Fibroblast of lung (primary cell): ENCODE measurements around the gene TPX2. TPM values are rescaled to one million over a fixed set of nuclear protein-coding genes. Genes with fewer than 3 reads are reported as not detected.

ENCODE experiments used
- DNase-seq, 2 donors: peaks; one replicate each; pipeline versions ENCODE4 v3.0.0 to v3.0.0-alpha.2; 2010; ENCODE audit warnings: low read depth in 2 of 2
- H2AFZ ChIP-seq: 2 replicates; pipeline ENCODE4 v1.5.1; 2012; ENCODE audit warnings: low read length, control low read depth, inconsistent platforms
- H3K27ac ChIP-seq: 2 replicates; pipeline ENCODE4 v1.5.1; 2011; ENCODE audit warnings: low read length, control low read depth; ENCODE audit not compliant: insufficient read depth
- H3K27me3 ChIP-seq: 2 replicates; pipeline ENCODE4 v1.5.1; 2011; ENCODE audit warnings: mild to moderate bottlenecking, low read length; ENCODE audit not compliant: control insufficient read depth, insufficient read depth
- H3K36me3 ChIP-seq: 2 replicates; pipeline ENCODE4 v1.5.1; 2011; ENCODE audit warnings: low read length; ENCODE audit not compliant: control insufficient read depth, insufficient read depth
- H3K4me1 ChIP-seq: 2 replicates; pipeline ENCODE4 v1.5.1; 2011; ENCODE audit warnings: low read length; ENCODE audit not compliant: control insufficient read depth, insufficient read depth; ENCODE audit errors: extremely low read depth
- H3K4me2 ChIP-seq: 2 replicates; pipeline ENCODE4 v1.5.1; 2011; ENCODE audit warnings: low read length, control low read depth; ENCODE audit not compliant: insufficient read depth; ENCODE audit errors: extremely low read depth
- H3K4me3 ChIP-seq, 4 experiments: fragments of 200-600 bp in 1 of 4; sonication (generic) in 1 of 4; replicated peaks in 1 of 4; 2 replicates each; pipeline ENCODE4 v1.5.1; 2011 to 2016; ENCODE audit warnings: low read length in 4 of 4, low read depth in 3 of 4, mild to moderate bottlenecking in 3 of 4, control low read depth in 2 of 4, inconsistent platforms in 1 of 4, mixed read lengths in 1 of 4; ENCODE audit not compliant: insufficient read depth in 1 of 4; ENCODE audit errors: control extremely low read depth in 1 of 4
- H3K79me2 ChIP-seq: 2 replicates; pipeline ENCODE4 v1.5.1; 2012; ENCODE audit warnings: mild to moderate bottlenecking, low read length, inconsistent platforms; ENCODE audit not compliant: control insufficient read depth, insufficient read depth
- H3K9ac ChIP-seq: 2 replicates; pipeline ENCODE4 v1.5.1; 2011; ENCODE audit warnings: mild to moderate bottlenecking, low read length, control low read depth; ENCODE audit not compliant: insufficient read depth
- H3K9me3 ChIP-seq: 2 replicates; pipeline ENCODE4 v1.5.1; 2012; ENCODE audit warnings: low read depth, low read length; ENCODE audit not compliant: control insufficient read depth, insufficient read depth
- H4K20me1 ChIP-seq: 2 replicates; pipeline ENCODE4 v1.5.1; 2011; ENCODE audit warnings: low read length; ENCODE audit not compliant: control insufficient read depth, insufficient read depth; ENCODE audit errors: extremely low read depth
- EZH2 ChIP-seq: IDR thresholded peaks from 2 replicates; pipeline ENCODE4 v1.5.1; 2012; ENCODE audit warnings: low read length, control low read depth, mild to moderate bottlenecking; ENCODE audit errors: missing control alignments
- polyA plus RNA-seq, 2 donors: library from polyadenylated mRNA; depleted of rRNA in 1 of 2; stranded (reverse) in 1 of 2; unstranded in 1 of 2; fragments of >200 nt; gene quantifications; 2 replicates each; pipeline ENCODE4 v1.2.1, GENCODE V29; 2011 to 2012; ENCODE audit warnings: missing spikeins in 1 of 2
- total RNA-seq: library from RNA; depleted of rRNA; stranded (reverse); fragments of >200 nt; gene quantifications from 2 replicates; pipeline ENCODE4 v1.2.1, GENCODE V29; 2014
- TF ChIP-seq, protein P1 (sequence below), 2 donors: IDR thresholded peaks in 1 of 2; conservative IDR thresholded peaks in 1 of 2; 1 replicate in 1 of 2; 2 replicates in 1 of 2; pipeline ENCODE4 v1.5.1; 2011 to 2012; ENCODE audit warnings: low read length in 2 of 2, control low read depth in 1 of 2, inconsistent platforms in 1 of 2, low read depth in 1 of 2, mild to moderate bottlenecking in 1 of 2

TPX2 gene
- total and polyA plus RNA-seq, 2 donors (not counting 1 experiment from before 2014, with no cell fraction given): 19.9 to 21.0 TPM

DNA sequence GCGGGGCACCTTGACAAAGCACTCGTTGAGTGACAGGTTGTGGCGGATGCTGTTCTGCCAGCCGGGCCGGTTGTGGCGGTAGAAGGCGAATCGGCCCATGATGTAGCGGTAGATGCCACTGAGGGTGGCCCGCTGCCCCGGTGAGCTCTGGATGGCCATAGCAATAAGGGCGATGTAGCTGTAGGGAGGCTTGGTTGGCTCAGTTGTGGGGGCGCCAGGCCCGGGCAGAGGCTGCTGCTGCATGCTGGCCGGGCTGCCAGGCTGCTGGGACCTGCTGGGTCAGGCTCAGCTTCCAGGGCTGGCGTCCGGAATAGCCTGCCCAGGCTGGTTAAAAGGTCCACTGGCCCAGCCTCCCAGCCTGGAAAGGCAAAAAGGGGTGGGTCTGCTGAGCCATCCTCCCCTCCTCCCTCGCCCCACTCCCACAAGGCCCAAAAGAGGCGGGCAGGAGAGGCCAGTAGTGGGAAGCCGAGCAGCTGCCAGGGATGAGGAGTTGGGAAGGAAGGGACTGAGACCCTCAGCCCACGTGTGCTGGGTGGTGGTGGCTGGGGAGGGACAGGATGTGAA is 106.3 kb downstream of the TPX2 start, which contains the start of gene FOXS1:
TSS of gene FOXS1 (minus strand) at position 305 of the 564 bp plus-strand sequence. CDS start at position 243, 62 bp downstream.
- no peaks in the 10 kb centered on the region for H3K36me3 ChIP-seq
- H3K9me3 ChIP-seq: no peaks in the 10 kb centered on the region
- H3K4me3 ChIP-seq: no peak within 1 kb of the TSS
- no peaks in the 10 kb centered on the region for H3K79me2 ChIP-seq
- no peak within 1 kb of the TSS for H2AFZ ChIP-seq
- TF ChIP-seq EZH2: no peak
- TF ChIP-seq, protein P1, sequence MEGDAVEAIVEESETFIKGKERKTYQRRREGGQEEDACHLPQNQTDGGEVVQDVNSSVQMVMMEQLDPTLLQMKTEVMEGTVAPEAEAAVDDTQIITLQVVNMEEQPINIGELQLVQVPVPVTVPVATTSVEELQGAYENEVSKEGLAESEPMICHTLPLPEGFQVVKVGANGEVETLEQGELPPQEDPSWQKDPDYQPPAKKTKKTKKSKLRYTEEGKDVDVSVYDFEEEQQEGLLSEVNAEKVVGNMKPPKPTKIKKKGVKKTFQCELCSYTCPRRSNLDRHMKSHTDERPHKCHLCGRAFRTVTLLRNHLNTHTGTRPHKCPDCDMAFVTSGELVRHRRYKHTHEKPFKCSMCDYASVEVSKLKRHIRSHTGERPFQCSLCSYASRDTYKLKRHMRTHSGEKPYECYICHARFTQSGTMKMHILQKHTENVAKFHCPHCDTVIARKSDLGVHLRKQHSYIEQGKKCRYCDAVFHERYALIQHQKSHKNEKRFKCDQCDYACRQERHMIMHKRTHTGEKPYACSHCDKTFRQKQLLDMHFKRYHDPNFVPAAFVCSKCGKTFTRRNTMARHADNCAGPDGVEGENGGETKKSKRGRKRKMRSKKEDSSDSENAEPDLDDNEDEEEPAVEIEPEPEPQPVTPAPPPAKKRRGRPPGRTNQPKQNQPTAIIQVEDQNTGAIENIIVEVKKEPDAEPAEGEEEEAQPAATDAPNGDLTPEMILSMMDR (conservative IDR thresholded peaks at IDR 0.05 in 1 of 2, IDR thresholded peaks at IDR 0.05 in 1 of 2; ENCODE audit: low read depth in 1 of 2, low read length in 2 of 2): no peak
- DNase-seq: no peak
- H3K27me3 ChIP-seq: peaks cover 16% of the 10 kb centered on the region
- H3K4me2 ChIP-seq: no peak within 1 kb of the TSS
- no peaks in the 10 kb centered on the region for H4K20me1 ChIP-seq
- no peak within 1 kb of the TSS for H3K27ac ChIP-seq
- H3K4me1 ChIP-seq: peaks cover 28% of the 10 kb centered on the region
- H3K9ac ChIP-seq: no peak within 1 kb of the TSS

DNA sequence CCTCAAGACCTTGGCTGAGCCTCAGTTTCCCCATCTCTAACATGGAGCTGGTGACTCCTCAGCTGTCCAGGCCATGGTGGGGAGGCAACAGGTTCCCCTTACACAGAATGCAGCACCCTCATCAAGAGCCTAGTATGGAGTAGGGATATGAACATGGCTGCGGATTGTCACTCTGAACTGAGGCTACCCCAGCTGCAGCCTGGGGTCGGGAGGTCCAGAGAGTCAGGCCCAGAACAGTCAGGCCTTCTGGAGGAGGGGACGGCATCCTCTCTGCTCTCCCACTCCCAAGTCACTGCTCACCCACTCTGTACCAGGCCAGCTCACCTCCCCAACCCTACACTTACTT is 107.7 kb downstream of the TPX2 start:
- Histone ChIP-seq H3K79me2 (no peaks in the 10 kb centered on the region), H4K20me1 (no peaks in the 10 kb centered on the region), H3K9ac (no peak overlapping the region), H3K36me3 (no peaks in the 10 kb centered on the region), H3K4me1 (peaks cover 18% of the 10 kb centered on the region), H3K4me3 (no peak overlapping the region), H2AFZ (no peak overlapping the region), H3K4me2 (no peak overlapping the region), H3K27me3 (peaks cover 16% of the 10 kb centered on the region), H3K9me3 (no peaks in the 10 kb centered on the region), H3K27ac (no peak overlapping the region)
- TF ChIP-seq EZH2: no peak
- TF ChIP-seq, protein P1 (conservative IDR thresholded peaks at IDR 0.05 in 1 of 2, IDR thresholded peaks at IDR 0.05 in 1 of 2; ENCODE audit: low read depth in 1 of 2, low read length in 2 of 2): no peak
- DNase-seq: no peak

DNA sequence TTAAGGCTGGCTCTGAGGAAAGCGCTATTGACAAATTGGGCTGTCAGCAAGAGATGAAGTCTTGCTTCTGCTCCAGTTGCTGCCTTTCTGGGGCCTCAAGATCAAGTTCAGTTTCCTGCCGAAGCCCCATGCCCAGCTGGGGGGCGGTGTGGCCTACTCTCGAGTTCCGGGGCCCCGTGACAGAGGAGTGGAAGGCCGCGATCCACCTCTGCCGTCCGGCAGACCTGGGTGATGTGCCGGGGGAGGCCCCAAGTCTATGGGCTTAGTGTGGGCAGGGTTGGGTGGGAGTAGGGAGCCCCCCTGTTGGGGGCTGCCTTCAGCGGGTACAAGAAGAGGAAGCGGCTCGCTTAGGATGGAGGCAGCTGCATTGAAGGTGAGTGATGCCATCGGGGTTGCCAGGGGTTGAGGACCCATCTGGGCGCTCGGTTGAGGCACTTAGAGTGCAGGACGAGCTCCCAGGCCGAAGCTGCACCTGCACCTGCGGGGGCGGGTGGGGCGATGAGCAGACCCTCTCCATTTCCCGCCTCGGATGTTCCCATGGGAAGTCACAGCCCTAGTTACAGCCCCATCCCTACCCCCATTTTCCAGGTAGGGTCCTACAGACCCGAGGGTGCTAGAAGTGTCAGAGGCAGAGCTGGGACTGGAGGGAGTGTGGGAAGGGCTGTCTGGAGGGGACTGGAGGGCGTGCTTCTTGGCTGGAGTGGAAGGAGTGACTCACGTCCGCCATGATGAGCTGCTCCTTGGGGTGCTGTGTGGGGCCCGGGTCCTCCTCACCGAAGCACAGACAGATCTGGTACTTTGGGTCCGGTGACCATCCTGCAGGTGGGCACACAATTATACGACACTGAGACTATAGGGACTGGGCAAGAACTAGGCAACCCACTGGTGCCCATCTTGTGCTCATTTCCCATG is 109.3 kb downstream of the TPX2 start:
- Histone ChIP-seq H3K27me3 (peaks cover 16% of the 10 kb centered on the region), H3K79me2 (no peaks in the 10 kb centered on the region), H3K9ac (no peak overlapping the region), H2AFZ (no peak overlapping the region), H3K4me2 (no peak overlapping the region), H3K27ac (no peak overlapping the region), H3K36me3 (no peaks in the 10 kb centered on the region), H3K4me1 (peaks cover 2% of the 10 kb centered on the region), H4K20me1 (no peaks in the 10 kb centered on the region), H3K9me3 (no peaks in the 10 kb centered on the region), H3K4me3 (no peak overlapping the region)
- DNase-seq: no peak
- TF ChIP-seq, protein P1 (conservative IDR thresholded peaks at IDR 0.05 in 1 of 2, IDR thresholded peaks at IDR 0.05 in 1 of 2; ENCODE audit: low read depth in 1 of 2, low read length in 2 of 2): no peak
- no peak for TF ChIP-seq EZH2
